Embryonic facial prominence (tissue), 1 donor: Measurements from ENCODE around the gene KRT2.

ENCODE experiments used
- DNase-seq: peaks from one replicate; pipeline ENCODE4 v3.0.0-alpha.2; 2016; ENCODE audit errors: extremely low spot score

The KRT2 gene

GRCh38 chr12:52651726-52652261, at the start of gene KRT2:
Gene KRT2, minus strand, starts transcription at chr12:52652211. Its CDS starts 69 bp downstream, at chr12:52652142.
- no peak for DNase-seq

DNA sequence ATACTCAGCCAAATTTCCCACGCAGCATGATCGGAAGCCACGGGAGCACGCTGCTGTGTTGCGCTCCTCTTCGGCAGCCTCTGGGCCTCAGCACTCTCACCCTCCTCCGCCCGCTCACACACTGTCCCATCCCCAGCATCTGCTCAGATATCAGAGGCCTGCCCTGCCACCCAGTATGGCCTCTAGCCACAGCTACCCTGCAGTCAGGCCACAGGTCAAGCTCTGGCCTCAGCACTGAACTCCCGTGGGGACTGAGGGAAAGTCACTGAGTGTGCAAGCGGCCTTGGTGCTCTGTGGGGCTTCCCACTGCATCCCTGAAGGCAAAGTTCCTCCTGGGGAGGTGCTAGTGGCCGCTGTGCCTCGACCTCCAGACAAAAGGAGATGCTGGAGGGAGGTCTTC, 49.3 kb upstream of the KRT2 start:
- DNase-seq, result no peak

GRCh38 chr12:52699960-52700359, 47.9 kb upstream of the KRT2 start:
- no peak for DNase-seq

GRCh38 chr12:52699373-52699772, 47.4 kb upstream of the KRT2 start:
- DNase-seq, result no peak

DNA sequence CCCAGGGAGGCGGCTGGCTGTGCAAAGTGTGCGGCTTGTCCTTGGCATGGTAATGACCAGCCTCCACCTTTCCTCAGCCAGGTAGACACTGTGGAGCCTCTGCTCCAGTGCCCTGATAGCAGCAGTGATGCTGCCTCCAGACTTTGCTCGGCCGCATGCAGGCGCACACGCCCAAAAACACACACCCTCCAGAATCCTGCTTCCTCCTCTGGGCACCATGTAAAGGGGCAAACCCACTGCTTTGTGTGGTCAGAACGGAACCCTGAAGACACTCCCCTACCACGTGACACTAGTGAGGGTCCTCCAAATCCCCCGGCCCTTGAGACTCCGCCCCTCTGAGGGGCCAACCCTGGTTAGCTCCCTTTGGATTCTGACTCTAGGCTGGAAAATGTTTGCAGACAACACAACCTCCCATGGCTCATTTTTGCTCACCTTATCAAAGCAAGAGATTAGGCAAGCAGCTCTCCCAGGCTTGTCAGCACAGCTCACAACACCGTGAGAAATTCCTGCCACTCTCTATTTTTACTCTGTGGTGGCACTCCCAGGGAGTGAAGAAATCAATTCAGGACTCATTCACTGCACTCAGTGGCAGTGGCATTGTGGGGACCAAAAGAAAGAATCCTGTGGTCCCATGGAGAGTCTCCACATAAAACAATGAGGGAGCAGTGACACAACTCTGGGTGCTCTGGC, 46.8 kb upstream of the KRT2 start:
- DNase-seq, result no peak

GRCh38 chr12:52697058-52697582, 45.1 kb upstream of the KRT2 start:
- no peak for DNase-seq

GRCh38 chr12:52696588-52696987, 44.6 kb upstream of the KRT2 start:
- DNase-seq, result no peak

DNA sequence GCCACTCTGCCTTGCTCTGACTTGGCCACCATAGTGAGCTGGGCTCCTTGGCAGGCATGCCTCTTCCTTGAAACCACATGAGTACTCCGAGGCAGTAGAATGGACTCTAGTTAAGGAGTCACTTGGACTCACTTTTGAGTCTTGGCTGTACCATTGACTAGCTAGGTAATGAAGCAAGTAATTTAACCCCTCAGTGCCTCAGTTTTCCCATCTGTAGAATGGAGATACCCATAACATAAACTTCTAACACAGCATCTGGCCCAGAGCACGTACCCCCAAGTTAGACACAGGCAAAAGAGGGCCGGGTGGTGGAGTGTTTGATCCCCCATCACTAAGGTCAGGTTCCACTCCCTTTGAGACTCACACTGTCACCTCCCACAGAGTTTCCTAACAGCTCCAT, 43.0 kb upstream of the KRT2 start:
- no peak for DNase-seq

- DNase-seq, result no peak
Observed at GRCh38 chr12:52694151-52694550, 42.1 kb upstream of the KRT2 start.

- no peak for DNase-seq
Observed at GRCh38 chr12:52693261-52693660, 41.2 kb upstream of the KRT2 start.

DNA sequence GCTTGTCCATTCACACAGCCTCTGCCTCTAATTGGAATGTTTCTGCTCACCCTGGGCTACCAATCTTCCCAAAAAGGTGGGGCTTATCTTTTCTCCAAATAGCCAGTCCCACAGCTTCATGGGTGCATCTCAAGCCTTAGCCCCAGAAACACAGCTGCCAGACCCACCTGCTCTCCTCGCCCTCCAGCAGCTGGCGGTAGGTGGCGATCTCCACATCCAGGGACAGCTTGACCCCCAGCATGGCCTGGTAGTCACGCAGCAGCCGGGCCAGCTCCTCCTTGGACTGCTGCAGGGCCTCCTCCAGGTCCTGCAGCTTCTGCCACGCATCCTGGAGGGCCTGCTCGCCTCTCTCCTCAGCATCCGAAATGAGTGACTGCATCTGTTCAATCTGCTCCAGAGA, 40.2 kb upstream of the KRT2 start:
- no peak for DNase-seq

DNA sequence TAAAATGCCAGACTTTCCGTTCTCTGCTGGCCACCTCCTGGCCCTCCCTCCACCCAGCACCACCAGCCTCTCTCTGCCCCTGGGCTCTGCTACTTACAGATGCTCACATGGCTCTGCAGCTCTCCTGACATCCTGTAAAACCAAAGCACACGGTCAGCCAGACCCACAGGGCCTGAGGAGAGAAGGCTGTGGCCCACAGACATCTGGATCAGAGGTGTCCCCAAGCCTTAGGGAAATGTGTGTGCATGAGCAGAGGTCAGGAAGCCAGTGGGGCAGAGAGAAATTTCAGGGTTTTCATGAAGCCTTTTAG, 39.8 kb upstream of the KRT2 start:
- DNase-seq, result no peak

- DNase-seq, result no peak
Observed at GRCh38 chr12:52691076-52691840, 39.2 kb upstream of the KRT2 start.

- DNase-seq, result no peak
Observed at GRCh38 chr12:52690351-52691075, 38.5 kb upstream of the KRT2 start.

- no peak for DNase-seq
Observed at GRCh38 chr12:52689936-52690335, 37.9 kb upstream of the KRT2 start.

DNA sequence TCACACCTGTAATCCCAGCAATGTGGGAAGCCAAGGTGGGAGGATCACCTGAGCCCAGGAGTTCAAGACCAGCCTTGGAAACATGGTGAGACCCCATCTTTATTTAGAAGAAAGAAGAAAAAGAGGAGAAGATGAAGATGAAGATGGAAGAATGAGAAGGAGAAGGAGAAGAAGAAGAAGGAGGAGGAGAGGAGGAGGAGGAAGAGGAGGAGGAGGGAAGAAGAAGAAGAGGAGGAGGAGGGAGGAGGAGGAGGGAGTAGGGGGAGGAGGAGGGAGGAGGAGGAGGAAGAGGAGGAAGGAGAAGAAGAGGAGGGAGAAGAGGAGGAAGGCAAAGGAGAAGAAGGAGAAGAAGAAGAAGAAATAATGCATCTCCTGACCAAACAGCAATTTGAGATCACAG, 37.2 kb upstream of the KRT2 start:
- DNase-seq, result no peak

DNA sequence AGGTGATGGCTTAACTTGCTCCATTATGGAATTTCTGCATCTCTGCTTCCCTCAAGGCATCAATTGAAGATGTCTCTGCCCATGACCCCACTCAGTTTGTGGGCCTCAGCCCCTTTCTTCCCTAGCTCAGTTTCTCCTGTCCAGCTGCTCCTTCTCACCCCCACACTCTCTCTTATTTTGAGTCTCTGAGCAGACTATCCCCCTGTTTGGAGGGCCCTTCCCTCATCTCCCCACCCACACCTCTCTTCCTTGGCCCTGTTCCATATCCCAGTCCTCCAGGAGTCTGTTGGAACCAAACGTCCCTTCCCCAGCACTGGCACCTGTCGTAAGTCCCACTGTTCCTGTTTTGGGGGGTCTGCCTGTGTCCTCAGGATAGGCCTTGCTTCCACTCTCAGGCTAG, 36.5 kb upstream of the KRT2 start:
- DNase-seq, result no peak

- DNase-seq, result no peak
Observed at GRCh38 chr12:52687497-52688385, 35.7 kb upstream of the KRT2 start.

GRCh38 chr12:52686756-52687487, 34.9 kb upstream of the KRT2 start:
- DNase-seq, result no peak

- DNase-seq, result no peak
Observed at GRCh38 chr12:52686063-52686462, 34.1 kb upstream of the KRT2 start.

DNA sequence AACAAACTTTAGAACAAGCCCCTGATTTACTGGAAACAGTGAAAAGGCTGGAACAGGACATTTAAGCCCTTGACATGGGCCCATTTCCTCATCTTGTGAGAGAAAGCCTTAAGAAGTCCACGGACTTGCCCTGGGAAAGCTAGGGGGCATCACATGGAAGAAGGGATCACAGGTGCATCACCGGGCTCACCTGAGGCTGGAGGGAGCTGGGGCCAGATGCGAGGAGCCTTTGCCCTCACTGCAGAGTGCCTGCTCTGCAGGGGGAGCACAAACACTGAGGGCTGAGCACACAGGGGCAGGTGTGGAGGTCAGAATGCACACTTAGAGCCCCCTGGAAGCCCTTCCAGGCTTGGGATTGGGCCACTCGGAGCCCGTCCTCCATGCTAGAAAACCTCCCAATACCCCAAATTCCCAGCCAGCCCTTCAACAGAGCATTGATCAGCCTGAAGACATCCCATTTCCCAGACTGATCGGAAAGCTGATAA, 33.4 kb upstream of the KRT2 start:
- DNase-seq, result no peak
